GM18951 (cell line): ENCODE measurements around the gene STAB1.
"Not testable (repeated sequence)": the region's sequence is repeated elsewhere in the genome, so short reads cannot be mapped to it uniquely, and the experiment has no call there.

Source experiments
- POLR2A ChIP-seq: IDR thresholded peaks from 4 replicates; pipeline ENCODE4 v1.6.1; 2011; ENCODE audit warnings: mild to moderate bottlenecking; ENCODE audit not compliant: insufficient read length, insufficient read depth; ENCODE audit errors: extremely low read depth
- in situ Hi-C: fragments of 300-500 bp; cut with MboI; formaldehyde crosslinking; loops from one replicate; pipeline ENCODE4 v1.12.0; 2022; ENCODE audit warnings: low sequenced_read_pairs, mixed read lengths, inconsistent platforms; ENCODE audit not compliant: unreplicated experiment

STAB1 gene

DNA sequence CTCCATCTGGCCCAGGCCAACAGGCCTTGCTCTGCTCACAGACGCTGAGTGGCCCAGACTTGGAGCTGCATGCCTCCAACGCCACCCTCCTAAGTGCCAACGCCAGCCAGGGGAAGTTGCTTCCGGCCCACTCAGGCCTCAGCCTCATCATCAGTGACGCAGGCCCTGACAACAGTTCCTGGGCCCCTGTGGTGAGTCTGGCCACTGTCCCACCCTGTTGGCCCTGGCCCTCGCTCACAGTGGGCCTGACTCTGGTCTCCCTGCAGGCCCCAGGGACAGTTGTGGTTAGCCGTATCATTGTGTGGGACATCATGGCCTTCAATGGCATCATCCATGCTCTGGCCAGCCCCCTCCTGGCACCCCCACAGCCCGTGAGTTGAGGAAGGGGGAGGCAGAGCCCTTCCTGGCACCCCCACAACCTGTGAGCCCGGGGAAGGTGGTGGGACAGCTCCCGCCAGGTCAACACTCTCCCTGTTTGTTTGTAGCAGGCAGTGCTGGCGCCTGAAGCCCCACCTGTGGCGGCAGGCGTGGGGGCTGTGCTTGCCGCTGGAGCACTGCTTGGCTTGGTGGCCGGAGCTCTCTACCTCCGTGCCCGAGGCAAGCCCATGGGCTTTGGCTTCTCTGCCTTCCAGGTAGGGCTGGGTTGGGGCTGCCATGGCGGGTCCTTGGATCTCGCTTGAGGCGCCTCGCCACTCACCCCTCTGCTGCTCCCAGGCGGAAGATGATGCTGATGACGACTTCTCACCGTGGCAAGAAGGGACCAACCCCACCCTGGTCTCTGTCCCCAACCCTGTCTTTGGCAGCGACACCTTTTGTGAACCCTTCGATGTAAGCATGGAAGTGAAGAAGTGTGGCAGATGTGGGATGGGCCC lies 28.5 kb downstream of the STAB1 start:
- in situ Hi-C loops = no loop called here
- no peak for TF ChIP-seq POLR2A

DNA sequence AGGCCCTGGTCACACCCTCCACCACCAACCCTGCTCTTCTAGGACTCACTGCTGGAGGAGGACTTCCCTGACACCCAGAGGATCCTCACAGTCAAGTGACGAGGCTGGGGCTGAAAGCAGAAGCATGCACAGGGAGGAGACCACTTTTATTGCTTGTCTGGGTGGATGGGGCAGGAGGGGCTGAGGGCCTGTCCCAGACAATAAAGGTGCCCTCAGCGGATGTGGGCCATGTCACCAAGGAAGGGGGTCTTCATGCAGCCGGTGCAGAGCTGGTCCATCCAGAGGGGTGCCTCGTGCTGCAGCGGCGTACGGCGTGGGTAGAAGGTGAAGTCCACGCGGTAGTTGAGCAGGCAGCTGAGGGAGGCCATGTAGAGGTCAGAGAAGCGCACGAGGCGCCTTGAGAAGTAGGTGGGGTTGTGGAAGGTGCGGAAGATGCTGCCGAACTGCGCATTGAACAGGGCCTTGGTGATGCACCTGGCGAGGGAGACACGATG lies 29.2 kb downstream of the STAB1 start:
- no peak for TF ChIP-seq POLR2A
- in situ Hi-C loops = no loop called here

DNA sequence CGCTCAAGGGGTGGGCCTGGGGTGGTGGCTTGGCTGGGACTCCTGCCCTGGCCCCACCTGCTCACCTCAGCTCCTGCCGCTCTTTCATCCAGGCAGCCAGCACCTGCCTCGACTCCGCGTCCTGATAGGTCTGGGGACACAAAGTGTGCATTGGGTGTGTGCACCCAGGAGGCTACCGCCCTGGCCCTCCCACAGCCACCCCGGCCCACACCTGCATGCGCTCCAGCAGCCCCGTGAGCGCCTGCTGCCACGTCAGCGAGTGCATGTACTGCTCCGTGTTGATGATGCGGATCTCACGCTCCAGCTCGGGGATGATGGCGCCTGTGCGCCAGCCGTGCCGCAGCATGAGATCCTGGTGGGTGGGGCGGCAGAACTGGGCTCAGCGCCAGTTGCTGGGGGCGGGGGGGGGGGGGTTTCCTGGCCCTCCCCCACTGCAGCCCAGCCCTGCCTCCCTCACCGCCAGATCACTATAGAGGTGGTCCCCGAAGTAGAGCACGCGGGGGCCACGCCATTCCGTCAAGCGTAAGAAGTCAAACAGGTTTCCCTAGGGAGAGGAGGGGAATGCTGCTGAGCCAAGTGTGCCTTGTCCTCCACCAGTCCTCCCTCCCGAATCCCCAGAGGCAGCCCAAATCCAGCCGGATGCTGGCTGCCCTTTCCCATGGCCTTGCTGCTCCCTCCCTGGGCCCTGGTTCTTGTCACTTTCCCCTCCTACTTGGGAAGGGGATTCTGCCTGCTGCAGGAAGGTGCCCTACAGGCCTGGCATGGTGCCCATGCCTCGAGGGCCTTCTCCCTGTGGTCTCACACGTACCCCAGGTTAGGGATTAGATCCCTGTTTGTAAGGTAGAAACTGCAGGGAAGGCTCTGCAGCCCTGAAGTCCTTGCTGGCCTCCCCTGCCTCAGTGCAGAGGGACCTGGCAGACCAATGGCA lies 29.9 kb downstream of the STAB1 start:
- in situ Hi-C loops = no loop called here
- TF ChIP-seq POLR2A = no peak

DNA sequence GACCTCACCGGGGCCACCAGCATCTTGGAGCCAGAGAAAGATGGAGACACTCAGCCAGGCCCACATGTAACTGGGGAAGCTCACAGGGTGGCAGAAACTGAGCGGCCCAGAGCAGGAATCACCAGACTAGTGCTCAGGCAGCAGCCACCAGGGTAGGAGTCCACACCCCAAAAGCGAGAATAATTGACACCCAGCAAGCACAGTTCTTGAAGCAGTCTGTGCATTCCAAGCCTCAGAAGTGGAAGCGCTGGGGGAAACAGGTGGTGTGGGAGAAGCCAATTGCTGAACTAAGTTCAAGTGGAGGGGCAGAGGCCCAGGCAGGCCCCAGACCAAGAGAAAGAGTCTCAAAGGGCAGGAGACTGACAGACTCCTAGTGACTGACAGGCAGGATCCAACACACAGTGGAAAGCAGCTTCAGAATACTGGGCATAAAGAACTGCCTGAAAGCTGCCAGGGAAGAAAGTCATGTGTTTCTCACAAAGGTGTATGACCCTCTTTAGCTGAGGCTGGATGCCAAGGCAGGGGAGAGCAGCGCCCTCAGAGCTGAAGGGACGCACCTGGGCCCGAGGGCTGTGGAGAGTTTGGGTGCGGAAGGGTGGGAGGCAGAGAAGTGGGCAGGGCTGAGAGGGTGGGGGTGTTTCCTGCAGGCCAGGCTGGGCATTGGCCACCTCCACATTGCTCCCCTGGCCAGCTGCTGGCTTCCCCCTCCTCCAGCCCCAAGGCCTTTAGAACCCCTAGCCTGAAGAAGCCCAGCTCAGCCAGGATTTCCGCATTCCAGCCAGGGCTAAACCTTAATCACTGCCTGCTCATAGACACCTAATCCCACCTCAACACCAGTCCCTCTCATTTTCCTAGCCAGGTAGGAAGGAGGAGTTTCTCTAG lies 30.8 kb downstream of the STAB1 start:
- TF ChIP-seq POLR2A = no peak
- in situ Hi-C loops = no loop called here

DNA sequence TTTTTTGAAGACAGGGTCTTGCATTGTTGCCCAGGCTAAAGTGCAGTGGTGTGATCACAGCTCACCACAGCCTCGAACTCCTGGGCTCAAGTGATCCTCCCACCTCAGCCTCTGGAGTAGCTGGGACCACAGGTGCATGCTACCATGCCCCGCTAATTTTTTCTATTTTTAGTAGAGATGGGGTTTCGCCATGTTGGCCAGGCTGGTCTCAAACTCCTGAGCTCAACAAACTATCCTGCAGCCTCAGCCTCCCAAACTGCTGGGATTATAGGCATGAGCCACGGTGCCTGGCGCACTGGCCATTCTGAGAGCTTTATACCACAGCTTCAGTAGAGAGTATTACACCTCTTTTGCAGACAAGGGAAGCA lies 31.5 kb downstream of the STAB1 start:
- in situ Hi-C loops = not testable (repeated sequence)

DNA sequence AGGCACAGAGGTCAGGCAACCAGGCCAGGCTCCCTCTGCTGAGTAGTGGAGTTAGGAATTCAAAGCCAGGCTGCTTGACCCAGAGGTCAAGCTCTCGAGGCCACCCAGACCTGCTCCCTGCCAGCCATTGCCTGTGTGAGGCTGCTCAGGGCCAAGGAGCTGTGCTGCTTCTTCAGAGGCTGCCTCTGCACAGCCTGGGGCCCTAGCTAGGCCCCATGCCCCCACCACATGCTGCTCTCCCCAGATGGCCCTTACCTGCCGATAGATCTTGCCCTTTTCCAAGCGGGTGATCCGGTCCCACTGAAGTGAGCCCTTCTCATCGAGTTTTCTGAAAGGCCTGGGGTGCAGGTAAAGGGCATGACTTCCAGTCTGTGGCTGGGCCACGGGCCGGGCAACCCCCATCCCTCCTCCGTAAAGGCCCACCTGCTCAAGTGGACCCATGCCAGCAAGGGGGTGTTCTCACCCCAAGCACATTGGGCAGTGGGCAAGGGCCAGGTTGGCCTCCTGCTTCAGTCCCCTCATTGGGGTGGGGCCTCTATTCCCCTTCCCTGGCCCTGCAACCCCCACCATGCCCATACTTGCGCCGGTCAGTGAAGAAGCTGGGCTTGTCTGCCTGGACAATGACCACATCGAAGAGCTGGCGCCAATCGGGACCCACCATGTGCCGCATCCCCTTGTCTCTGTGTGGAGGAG lies 32.0 kb downstream of the STAB1 start:
- TF ChIP-seq POLR2A = no peak
- in situ Hi-C loops = no loop called here

DNA sequence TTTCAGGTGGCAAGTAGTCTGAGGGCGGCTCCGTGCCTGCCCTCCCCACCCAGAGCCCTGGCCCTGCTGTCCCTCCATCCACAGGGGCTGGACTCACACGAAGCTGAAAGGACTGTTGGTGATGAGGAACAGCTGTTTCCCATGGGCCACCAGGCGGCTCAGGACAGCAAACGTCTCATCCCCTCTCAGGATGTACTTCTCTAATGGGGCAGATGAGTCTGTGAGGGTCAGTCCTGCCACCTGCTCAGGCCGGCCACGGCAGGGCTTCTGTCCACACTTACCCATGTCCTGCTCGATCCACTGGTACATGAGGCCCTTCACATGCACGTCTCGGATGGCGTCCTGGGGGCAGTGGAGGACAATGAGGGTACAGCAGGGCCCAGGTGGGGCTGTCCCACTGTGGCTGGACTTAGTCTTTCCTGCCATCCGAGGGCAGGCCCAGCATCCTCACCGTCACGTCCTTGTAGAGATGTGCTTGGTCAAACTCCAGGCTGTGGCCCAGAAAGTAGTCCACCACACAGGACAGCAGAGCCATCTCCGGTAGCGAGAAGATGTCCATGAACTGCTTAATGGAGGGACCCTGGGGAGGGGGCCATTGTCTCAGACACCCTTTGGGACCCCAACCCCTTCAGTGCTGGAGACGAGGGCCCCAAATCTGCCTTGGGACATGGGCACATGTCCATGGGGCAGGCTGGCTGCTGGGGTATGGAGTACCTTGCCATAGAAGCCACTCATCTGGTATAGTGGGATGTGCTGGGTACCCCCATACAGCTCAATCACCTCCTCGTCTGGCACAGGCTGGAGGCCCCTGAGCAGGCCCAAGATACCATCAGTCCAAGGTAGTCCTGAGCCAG lies 32.8 kb downstream of the STAB1 start:
- no peak for TF ChIP-seq POLR2A
- in situ Hi-C loops = no loop called here

DNA sequence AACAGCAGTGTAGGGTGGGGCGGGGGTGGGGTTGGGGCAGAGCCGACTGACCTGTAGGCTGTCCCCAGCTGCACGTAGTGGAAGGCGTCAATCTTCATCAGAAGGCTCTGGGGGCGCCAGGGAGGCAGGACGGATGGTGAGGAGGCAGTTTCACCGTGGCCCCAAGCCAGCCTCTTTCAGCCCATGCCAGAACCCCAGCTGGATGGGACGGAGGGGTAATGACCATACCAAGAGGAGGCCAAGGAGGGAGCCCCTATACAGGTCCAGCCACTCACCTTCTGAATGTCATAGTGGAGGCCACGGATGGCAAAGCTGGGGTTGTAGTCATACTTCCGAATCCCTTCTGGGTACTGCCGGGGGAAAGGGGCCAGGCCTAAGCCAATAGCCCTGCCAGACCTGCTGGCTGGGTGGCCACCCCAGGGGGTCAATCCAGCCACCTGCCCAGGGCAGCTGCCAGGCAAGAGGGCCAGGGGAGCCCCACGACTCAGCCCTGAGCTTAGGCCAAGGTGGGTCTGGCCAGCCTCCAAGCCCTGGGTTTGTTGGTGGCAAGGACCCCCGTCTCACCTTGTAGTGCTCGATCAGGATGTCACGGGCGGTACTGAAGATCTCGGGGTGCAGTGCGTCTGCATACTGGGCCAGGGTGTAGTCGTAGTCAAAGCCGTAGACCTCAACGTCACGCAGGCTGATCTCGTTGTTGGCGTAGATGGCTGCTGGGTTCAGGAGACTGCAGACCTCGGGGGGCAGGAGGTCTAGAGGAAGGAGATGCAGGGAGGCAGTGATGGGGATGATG lies 33.6 kb downstream of the STAB1 start:
- in situ Hi-C loops = no loop called here
- TF ChIP-seq POLR2A = no peak

DNA sequence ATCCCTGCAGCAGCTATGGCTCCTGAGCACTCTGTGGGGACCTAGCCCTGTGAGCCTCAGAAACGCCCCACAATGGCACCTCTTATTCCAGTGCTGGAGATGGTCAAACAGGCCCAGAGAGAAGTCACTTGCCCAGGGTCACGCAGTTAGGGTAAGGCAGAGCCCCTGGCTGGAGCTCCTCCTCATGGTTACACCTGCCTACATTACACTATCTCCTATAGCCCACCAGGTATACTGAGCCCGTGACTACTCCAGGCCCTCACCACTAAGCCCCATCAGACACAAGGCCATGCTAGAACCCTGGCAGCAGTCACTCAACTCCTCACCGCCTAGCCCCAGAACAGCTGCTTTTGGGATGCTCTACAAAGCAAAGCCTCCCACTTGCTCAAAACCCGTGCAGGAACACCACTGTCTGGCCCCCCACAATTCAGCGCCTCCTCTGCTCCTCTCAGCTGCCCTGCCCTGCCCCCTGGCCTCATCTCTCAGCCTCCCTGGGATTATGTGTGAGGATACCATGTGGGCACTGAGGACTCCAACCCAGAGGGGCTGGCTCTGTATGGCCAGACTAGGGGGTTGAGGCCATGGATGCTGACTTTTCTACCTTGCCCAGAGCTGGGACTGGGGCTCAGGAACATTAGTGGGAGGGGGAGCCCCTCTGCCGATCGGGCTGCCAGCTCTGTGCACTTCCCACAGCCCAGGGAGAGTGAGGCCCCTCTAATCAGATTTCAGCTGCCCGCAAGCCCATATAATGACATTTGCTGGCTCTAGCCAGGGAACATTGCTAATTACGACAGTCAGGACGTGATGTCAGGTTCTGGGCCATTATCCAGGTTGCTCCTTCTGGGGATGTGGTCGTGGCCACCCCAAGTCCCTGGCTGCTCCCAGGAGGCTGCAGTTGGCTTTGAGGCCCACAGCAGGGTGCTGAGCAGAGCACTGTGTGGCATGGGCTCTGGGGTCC lies 34.5 kb downstream of the STAB1 start:
- TF ChIP-seq POLR2A = no peak
- in situ Hi-C loops = no loop called here
